Stomach (tissue), 4 donors: ENCODE results near the gene PLS3.

ENCODE experiments used
- CTCF ChIP-seq, 7 experiments: fragments of 450-650 bp in 4 of 7; fragments of 200-600 bp in 3 of 7; sonication (generic) in 3 of 7; IDR thresholded peaks; one replicate each; pipeline ENCODE4 v1.5.1; 2016 to 2019; ENCODE audit warnings: antibody characterized with exemption in 7 of 7, control low read depth in 2 of 7, mild to moderate bottlenecking in 1 of 7
- EP300 ChIP-seq: sonication (generic); formaldehyde crosslinking; IDR thresholded peaks from one replicate; pipeline ENCODE4 v1.6.1; 2017; ENCODE audit warnings: antibody characterized with exemption
- POLR2A ChIP-seq, 4 donors: fragments of 450-650 bp; IDR thresholded peaks; one replicate each; pipeline ENCODE4 v1.6.1; 2016; ENCODE audit warnings: antibody characterized with exemption in 4 of 4, control low read depth in 2 of 4, mild to moderate bottlenecking in 1 of 4, moderate library complexity in 1 of 4
- POLR2AphosphoS5 ChIP-seq, 3 donors: sonication (generic); formaldehyde crosslinking; IDR thresholded peaks; one replicate each; pipeline ENCODE4 v1.6.1; 2016; ENCODE audit warnings: antibody characterized with exemption in 3 of 3

DNA sequence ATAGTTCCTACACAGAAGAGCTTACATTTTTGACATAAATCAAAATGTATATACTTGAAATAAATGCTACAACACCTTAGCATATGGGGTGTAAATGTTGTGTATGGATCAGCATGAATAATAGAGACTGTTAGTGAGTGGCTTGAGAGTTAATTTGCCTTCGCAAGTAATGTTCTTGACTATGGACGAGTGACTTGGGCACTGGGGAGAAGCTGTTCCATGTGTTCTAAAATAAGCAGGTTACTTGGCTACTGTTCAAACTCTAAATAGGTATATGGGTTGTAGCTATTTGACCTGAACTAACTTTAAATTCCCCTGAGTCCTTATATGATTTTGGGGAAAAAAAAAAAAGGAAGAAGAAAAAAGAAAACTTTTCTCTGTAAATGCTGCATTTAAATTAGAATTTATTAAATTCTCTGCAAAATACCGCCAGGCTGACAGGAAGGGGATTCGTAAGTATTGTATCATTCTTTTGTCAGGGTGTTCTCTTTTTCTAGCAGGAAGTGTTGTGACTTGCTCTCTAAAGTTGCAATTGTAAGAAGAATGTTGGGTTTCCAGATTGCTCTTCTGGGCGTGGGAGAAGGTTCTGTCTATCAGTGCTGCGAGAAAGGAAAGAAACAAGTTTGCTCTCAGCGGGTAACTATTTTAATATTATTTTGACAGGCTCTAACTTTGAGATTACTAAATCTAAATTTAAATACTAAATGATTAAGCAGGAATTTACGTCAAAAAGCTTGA lies 32.2 kb downstream of the PLS3 start:
- no peak for TF ChIP-seq CTCF (IDR thresholded peaks at IDR 0.05)
- TF ChIP-seq POLR2AphosphoS5 (IDR thresholded peaks at IDR 0.05): no peak
- TF ChIP-seq EP300: no peak
- no peak for TF ChIP-seq POLR2A (IDR thresholded peaks at IDR 0.05)
